Inflammatory macrophage treated with lipopolysaccharide for 4 hours (primary cell): Measurements from ENCODE around the gene RPP14.

Experiments used
- DNase-seq: peaks from one replicate; pipeline ENCODE4 v3.0.0-alpha.2; 2020

Gene RPP14

DNA sequence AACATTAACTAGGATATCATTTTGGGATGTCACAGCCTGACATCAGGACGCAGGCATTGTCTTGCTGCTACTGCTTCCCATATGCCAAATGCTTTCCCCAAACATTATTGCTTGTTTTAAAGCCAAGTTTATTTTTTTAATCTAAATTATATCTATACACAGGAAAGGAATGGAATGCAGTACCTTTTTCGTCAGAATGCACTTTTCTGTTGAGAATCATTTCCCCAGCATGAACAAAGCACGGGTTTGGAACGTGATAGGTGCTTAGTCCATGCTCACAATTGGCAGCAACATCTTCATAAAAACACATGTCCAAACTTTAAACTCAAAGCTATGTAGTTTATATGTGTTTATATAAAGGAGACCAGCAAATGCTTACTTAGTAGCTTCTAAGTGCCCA lies 52.8 kb downstream of the RPP14 start:
- DNase-seq: no peak

DNA sequence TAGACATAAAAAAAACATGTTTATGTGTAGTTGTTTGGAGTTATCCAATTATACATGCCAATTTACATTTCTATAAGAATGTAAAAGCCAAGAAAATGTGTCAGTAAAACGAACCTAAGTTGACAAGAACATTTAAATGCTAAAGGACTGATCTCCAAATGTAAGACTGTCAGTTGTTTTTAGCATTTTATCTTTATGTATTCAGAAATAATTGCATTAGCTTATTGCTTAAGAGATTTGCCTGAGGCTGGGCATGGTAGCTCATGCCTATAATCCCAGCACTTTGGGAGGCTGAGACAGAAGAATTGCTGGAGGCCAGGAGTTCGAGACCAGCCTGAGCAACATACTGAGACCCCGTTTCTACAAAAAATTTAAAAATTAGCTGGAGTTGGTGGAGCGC lies 53.6 kb downstream of the RPP14 start:
- no peak for DNase-seq

GRCh38 chr3:58361866-58362265 lies 55.8 kb downstream of the RPP14 start:
- DNase-seq: no peak

- no peak for DNase-seq
Measured at GRCh38 chr3:58366699-58367098, 60.7 kb downstream of the RPP14 start.

DNA sequence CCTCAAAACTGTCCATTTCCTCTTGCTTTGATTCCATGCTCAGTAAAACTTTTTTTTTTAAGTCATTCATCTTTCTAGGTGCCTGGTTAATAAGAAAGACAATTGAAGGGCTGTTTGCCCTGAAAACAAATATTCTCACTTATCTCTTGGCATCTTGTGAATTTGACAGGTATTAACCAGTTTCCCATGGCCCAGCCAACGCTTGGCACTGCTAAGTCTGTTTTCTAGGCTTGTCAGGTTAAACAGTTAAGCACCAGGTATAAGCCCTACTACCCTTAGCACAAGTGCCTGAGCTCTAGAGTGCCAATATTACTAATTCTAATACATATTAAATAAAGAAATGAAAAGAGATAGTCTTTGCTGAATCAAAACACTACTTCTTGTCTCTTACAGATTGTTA lies 63.0 kb downstream of the RPP14 start:
- DNase-seq: no peak
